Esophagus squamous epithelium (tissue), 5 donors: Measurements from ENCODE around the gene GTPBP6. TPM values are rescaled to one million over a fixed set of nuclear protein-coding genes. Genes with fewer than 3 reads are reported as not detected.
"Not testable (repeated sequence)": the region's sequence is repeated elsewhere in the genome, so short reads cannot be mapped to it uniquely, and the experiment has no call there.

ENCODE experiments used
- DNase-seq: peaks from one replicate; lab custom pipeline; 2025; lab: John Stamatoyannopoulos, UW
- H3K27ac ChIP-seq, 4 donors: fragments of 200-600 bp; sonication (generic); one replicate each; pipeline ENCODE4 v1.5.1; 2016 to 2019; ENCODE audit warnings: mild to moderate bottlenecking in 1 of 4
- H3K27me3 ChIP-seq, 4 donors: fragments of 200-600 bp; sonication (generic); 1 replicate in 3 of 4; 2 replicates in 1 of 4; pipeline versions ENCODE4 v1.5.1 to v1.6.0; 2017 to 2021; ENCODE audit warnings: antibody characterized with exemption in 1 of 4
- H3K36me3 ChIP-seq, 3 donors: fragments of 200-600 bp; sonication (generic); one replicate each; pipeline ENCODE4 v1.5.1; 2016 to 2019
- H3K4me1 ChIP-seq, 3 donors: fragments of 200-600 bp; sonication (generic); one replicate each; pipeline ENCODE4 v1.5.1; 2017 to 2019
- H3K4me3 ChIP-seq, 4 donors: fragments of 200-600 bp; sonication (generic); 1 replicate in 3 of 4; 2 replicates in 1 of 4; pipeline ENCODE4 v1.5.1; 2016 to 2019; ENCODE audit warnings: mild to moderate bottlenecking in 2 of 4, moderate library complexity in 1 of 4
- H3K9me3 ChIP-seq, 3 donors: fragments of 200-600 bp; sonication (generic); one replicate each; pipeline ENCODE4 v1.5.1; 2016 to 2019
- POLR2A ChIP-seq, 4 donors: fragments of 450-650 bp; IDR thresholded peaks; one replicate each; pipeline ENCODE4 v1.6.1; 2017; ENCODE audit warnings: antibody characterized with exemption in 4 of 4, mild to moderate bottlenecking in 4 of 4, moderate library complexity in 3 of 4
- WGBS, 2 donors: methylation state at CpG; one replicate each; pipeline ENCODE4 v1.1.5; 2018; 5-methylcytosine and 5-hydroxymethylcytosine counted together
- intact Hi-C: fragments of 100-400 bp; cut with DNase I; formaldehyde crosslinking; loops from one replicate; pipeline ENCODE4 v1.15.0; 2022
- total RNA-seq, 4 donors: library from RNA; depleted of rRNA; stranded (reverse); fragments of >200 nt; gene quantifications; one replicate each; pipeline ENCODE4 v1.1.0, GENCODE V29; 2016
- TF ChIP-seq, protein P1 (sequence below), 6 experiments: fragments of 450-650 bp in 4 of 6; fragments of 200-600 bp in 2 of 6; sonication (generic) in 2 of 6; IDR thresholded peaks; one replicate each; pipeline ENCODE4 v1.5.1; 2016 to 2019; ENCODE audit warnings: antibody characterized with exemption in 6 of 6, mild to moderate bottlenecking in 4 of 6, moderate library complexity in 4 of 6
- donor health status: DM: yes; HTN: yes; CAD: no.

GTPBP6 gene
- total RNA-seq, 4 donors from 2014 or later: 22.2 to 45.4 (median 28.0) TPM

DNA sequence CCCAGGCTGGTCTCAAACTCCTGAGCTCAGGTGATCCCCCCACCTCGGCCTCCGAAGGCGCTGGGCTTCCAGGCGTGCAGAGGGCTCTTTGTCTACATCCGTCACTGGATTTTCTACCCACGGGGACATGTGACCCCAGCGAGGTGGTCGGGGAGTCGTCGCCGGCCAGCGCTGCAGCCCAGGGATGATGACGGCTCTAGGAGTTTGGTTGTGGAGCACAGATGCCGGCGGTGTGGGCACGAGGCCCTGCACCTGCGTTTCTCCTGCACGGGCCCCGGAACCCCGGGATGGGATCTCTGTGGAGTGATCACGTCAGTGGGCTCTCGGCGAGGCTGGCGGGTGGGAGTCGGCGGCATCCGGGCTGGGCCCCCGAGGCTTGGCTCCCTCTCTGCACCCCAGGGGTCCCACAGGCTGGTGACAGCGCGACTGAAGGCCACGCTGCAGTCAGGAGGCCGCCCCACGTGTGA is 9.1 kb upstream of the GTPBP6 start:
- Histone ChIP-seq H3K4me3 (no peak overlapping the region), H3K4me1 (peaks cover 5 to 24% (median 10%) of the 10 kb centered on the region in 3 donors), H3K9me3 (no peaks in the 10 kb centered on the region), H3K36me3 (peaks cover 0 to under 1% (median 0%) of the 10 kb centered on the region in 3 donors), H3K27ac (no peak overlapping the region), H3K27me3 (peaks cover 0 to 37% (median 3%) of the 10 kb centered on the region in 4 donors)
- no peak for TF ChIP-seq POLR2A (IDR thresholded peaks at IDR 0.05)
- TF ChIP-seq, protein P1, sequence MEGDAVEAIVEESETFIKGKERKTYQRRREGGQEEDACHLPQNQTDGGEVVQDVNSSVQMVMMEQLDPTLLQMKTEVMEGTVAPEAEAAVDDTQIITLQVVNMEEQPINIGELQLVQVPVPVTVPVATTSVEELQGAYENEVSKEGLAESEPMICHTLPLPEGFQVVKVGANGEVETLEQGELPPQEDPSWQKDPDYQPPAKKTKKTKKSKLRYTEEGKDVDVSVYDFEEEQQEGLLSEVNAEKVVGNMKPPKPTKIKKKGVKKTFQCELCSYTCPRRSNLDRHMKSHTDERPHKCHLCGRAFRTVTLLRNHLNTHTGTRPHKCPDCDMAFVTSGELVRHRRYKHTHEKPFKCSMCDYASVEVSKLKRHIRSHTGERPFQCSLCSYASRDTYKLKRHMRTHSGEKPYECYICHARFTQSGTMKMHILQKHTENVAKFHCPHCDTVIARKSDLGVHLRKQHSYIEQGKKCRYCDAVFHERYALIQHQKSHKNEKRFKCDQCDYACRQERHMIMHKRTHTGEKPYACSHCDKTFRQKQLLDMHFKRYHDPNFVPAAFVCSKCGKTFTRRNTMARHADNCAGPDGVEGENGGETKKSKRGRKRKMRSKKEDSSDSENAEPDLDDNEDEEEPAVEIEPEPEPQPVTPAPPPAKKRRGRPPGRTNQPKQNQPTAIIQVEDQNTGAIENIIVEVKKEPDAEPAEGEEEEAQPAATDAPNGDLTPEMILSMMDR (IDR thresholded peaks at IDR 0.05): no peak
- DNase-seq: no peak
- WGBS, 2 donors: 90% methylated on average over 2 to 8 of the region's 33 CpGs
- intact Hi-C loops: no loop called here

DNA sequence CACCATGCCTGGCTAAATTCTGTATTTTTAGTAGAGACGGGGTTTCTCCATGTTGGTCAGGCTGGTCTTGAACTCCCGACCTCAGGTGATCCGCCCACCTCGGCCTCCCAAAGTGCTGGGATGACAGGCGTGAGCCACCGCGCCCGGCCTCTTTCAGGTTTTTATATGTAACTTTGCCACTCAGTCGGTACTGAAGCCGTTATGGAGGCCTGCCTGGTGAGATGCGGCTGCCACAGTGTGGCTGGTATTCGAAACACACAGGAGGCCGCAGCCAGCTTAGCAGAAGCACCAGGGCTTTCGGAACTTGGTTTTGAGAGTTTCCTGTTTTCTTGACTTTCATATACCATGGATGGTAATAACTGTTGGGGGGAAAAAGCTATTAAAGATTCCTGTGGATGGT is 6.1 kb upstream of the GTPBP6 start:
- DNase-seq, H3K9me3 ChIP-seq, H3K4me3 ChIP-seq, intact Hi-C loops, H3K27ac ChIP-seq, H3K36me3 ChIP-seq: not testable (repeated sequence)
- Histone ChIP-seq H3K4me1 (peaks cover 13 to 25% (median 18%) of the 10 kb centered on the region in 3 donors), H3K27me3 (peaks cover 0 to 12% (median 0%) of the 10 kb centered on the region in 4 donors)
- 74 to 89% methylated on average over 10 to 12 of the region's 14 CpGs for WGBS, 2 donors

DNA sequence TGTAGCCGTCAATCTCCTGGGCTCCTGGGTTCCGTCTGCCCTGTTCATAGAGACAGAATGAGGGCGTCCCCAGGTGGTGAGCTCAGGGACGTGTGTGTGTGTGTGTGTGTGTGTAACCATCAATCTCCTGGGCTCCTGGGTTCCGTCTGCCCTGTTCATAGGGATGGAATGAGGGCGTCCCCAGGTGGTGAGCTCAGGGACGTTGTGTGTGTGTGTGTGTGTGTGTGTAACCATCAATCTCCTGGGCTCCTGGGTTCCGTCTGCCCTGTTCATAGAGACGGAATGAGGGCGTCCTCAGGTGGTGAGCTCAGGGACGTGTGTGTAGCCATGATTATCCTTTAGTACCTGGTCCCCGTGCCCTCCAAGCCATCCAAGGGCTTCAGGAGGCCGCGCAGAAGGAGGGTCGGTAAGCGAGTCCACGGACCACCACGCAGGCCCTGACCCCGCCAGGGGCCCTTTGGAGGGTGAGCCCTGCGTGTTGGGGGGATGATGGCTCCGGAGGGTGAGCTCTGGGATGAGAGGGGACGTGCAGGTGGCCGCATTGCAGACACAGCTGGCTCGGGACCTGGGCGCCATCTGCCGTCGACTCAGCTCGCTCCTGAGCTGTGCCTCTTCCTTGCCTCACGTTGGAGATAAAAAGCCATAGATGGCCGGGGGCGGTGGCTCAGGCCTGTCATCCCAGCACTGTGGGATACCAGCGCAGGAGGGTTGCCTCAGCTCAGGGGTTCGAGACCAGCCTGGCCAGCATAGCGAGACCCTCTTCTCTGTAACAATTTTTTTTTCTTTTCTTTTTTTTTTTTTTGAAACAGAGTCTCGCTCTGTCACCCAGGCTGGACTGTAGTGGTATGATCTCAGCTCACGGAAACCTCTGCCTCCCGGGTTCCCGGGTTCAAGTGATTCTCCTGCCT is 5.4 kb upstream of the GTPBP6 start:
- intact Hi-C loops: no loop called here
- WGBS, 2 donors: 60 to 85% methylated on average over 21 to 23 of the region's 38 CpGs
- no peak for DNase-seq
- Histone ChIP-seq H3K4me1 (peaks cover 14 to 28% (median 20%) of the 10 kb centered on the region in 3 donors), H3K27me3 (peaks cover 0 to 12% (median 0%) of the 10 kb centered on the region in 4 donors), H3K4me3 (no peak overlapping the region), H3K9me3 (no peaks in the 10 kb centered on the region), H3K27ac (no peak overlapping the region), H3K36me3 (no peaks in the 10 kb centered on the region)
- TF ChIP-seq POLR2A (IDR thresholded peaks at IDR 0.05): no peak
- TF ChIP-seq, protein P1 (IDR thresholded peaks at IDR 0.05): no peak

DNA sequence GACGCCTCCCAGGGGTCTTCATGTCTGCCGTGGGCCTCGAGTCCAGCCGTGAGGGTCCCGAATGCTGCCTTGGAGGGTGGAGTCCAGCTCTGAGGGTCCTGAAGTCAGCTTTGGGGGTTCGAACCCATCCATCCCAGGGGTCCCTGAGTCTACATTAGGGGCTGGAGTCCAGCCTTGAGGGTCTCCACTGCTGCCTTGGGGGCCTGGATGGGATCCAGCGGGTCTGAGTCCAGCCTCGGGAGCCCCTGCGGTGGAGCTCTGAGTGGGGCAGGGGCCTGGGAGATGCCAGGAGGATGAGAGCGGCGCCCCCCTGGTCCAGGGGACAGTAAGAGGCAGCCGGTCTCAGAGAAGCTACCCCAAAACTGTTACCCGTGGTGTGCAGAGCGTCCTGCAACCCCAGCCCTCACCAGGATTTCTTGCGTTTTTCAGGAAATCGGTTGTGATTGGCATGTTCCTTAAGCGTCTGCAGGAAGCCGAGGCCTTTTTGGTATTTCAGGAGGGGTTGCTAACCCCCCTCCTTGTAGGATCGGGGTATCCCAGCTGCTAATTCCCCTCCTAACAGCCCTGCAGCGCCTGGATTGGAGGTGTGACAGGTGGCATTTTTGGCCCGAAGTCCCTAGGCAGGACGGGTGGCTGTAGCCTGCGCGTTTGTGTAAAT is 1.7 kb upstream of the GTPBP6 start:
- no peak for DNase-seq

DNA sequence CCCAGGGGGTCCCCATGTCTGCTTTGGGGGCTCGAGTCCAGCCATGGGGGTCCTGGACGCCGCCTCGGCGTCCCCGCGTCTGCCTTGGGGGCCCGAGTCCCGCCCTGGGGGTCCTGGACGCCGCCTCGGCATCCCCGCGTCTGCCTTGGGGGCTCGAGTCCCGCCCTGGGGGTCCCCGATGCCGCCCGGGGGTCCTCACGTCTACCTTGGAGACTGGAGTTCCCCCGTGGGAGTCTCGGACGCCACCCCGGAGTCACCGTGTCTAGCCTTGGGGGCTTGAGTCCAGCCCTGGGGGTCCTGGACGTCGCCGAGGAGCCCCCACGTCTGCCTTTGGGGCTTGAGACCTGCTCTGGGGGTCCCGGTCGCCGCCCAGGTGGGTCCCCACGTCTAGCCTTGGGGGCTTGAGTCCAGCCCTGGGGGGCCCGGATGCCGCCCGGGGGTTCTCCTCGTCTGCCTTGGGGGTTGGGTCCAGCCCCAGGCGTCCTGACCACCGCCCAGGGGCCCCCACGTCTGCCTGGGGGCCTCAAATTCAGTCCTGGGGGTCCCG is 1.1 kb upstream of the GTPBP6 start:
- H3K4me3 ChIP-seq: peak overlapping the region; percentile 90 to 98 (median 96)
- WGBS, 2 donors: no CpG with 5 or more reads among the region's 41 CpGs
- H3K36me3 ChIP-seq: peaks cover 0 to 20% (median 0%) of the 10 kb centered on the region in 3 donors
- peak overlapping the region; percentile 94 to 100 (median 98) for H3K27ac ChIP-seq
- H3K4me1 ChIP-seq: peaks cover 14 to 46% (median 20%) of the 10 kb centered on the region in 3 donors
- H3K9me3 ChIP-seq: no peaks in the 10 kb centered on the region
- intact Hi-C loops: no loop called here
- TF ChIP-seq POLR2A (IDR thresholded peaks at IDR 0.05): no peak
- TF ChIP-seq, protein P1 (IDR thresholded peaks at IDR 0.05): no peak
- no peak for DNase-seq
- peaks cover 0 to 5% (median 0%) of the 10 kb centered on the region in 4 donors for H3K27me3 ChIP-seq

More for the DNA sequence above, 1.7 kb upstream of the GTPBP6 start:
- H3K36me3 ChIP-seq: peaks cover 0 to 14% (median 0%) of the 10 kb centered on the region in 3 donors
- H3K4me3 ChIP-seq: peak overlapping the region; percentile 90 to 98 (median 96)
- peak overlapping the region in 3 of 4 donors; percentile 94 to 100 (median 97) for H3K27ac ChIP-seq
- H3K27me3 ChIP-seq: peaks cover 0 to 7% (median 0%) of the 10 kb centered on the region in 4 donors
- TF ChIP-seq, protein P1 (IDR thresholded peaks at IDR 0.05): no peak
- TF ChIP-seq POLR2A (IDR thresholded peaks at IDR 0.05): no peak
- peaks cover 14 to 46% (median 20%) of the 10 kb centered on the region in 3 donors for H3K4me1 ChIP-seq
- 10 to 20% methylated on average over 2 to 11 of the region's 24 CpGs for WGBS, 2 donors
- intact Hi-C loops: no loop called here
- no peaks in the 10 kb centered on the region for H3K9me3 ChIP-seq
